GM18861 (cell line): ENCODE data around the gene PTK6.
"Not testable (repeated sequence)": the region's sequence is repeated elsewhere in the genome, so short reads cannot be mapped to it uniquely, and the experiment has no call there.

Experiments used
- ATAC-seq: cut with Tn5 transposase; IDR thresholded peaks from one replicate; pipeline ENCODE4 v1.9.1; 2021; ENCODE audit not compliant: unreplicated experiment

Gene PTK6

DNA sequence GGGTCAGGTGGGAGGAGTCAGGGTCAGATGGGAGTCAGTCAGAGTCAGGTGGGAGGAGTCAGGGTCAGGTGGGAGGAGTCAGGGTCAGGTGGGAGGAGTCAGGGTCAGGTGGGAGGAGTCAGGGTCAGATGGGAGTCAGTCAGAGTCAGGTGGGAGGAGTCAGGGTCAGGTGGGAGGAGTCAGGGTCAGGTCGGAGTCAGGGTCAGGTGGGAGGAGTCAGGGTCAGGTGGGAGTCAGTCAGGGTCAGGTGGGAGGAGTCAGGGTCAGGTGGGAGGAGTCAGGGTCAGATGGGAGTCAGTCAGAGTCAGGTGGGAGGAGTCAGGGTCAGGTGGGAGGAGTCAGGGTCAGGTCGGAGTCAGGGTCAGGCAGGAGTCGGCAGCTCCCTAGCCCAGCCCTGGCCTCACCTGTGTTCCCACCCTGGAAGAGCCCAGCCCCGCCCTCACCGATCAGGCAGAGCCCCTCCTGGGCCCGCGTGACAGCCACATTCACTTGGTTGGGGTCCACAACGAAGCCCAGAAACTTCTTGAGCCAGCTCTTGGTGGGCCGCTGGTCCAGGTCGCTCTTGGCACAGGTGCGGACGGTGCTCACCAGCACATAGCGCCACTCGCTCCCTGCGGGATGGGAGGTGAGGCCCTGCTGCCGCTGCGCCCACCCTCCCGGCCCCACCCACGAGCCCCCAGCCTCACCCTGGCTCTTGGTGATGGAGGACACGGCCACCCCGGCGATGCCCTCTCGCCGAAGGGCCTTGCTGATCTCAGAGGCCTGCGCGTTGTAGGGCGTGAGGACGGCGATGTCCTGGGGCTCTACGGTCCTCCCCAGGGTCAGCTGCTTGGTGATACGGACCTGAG, 22.5 kb upstream of the PTK6 start:
- ATAC-seq: not testable (repeated sequence)

DNA sequence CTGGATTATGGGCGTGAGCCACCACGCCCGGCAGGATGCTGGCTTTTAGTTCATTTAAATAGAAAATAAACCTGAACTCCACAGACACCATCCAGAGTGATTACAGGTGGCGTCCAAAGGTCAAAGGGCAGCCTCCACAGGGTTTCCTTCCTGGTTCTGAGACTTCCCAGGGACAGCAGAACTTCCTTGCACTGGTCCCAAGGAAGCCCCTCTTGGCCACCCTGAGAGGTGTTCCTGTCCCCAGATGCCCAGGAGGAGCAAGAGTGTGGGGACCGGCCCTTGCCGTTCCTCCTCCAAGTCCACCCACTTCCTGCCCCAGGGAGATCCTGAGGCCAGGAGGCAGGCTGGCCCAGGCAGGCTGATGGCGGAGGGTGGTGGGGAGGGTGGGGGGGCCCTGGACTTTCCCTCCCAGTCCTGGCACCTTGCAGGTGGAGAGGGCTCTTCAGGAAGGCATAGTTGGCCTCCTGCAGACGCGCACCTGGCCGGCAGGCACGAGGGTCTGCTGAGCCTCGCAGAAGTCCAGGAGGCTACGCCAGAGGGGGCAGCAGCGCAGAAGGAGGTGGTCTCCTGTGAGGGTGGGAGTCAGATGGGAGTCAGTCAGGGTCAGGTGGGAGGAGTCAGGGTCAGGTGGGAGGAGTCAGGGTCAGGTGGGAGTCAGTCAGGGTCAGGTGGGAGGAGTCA, 21.8 kb upstream of the PTK6 start:
- ATAC-seq: no peak

DNA sequence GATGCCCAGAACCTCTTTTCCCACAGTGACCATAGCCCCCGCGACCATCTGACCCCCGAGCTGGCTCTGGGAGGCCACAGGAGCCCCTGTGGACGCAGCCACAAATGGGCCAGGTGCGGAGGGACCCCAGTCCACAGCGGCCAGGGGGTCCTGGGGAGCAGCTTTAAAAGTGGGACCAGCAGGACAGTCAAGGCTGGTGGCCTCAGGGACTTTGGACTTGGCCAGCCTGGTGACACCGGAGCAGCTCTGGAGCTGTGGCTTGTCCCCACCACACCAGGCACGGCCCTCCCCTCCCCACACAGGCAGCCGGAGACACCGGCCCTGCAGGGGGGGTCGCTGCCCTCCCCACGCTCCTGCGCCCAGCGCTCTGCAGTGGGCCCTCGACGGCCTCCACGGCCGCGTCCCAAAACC, 20.3 kb upstream of the PTK6 start:
- ATAC-seq: no peak

DNA sequence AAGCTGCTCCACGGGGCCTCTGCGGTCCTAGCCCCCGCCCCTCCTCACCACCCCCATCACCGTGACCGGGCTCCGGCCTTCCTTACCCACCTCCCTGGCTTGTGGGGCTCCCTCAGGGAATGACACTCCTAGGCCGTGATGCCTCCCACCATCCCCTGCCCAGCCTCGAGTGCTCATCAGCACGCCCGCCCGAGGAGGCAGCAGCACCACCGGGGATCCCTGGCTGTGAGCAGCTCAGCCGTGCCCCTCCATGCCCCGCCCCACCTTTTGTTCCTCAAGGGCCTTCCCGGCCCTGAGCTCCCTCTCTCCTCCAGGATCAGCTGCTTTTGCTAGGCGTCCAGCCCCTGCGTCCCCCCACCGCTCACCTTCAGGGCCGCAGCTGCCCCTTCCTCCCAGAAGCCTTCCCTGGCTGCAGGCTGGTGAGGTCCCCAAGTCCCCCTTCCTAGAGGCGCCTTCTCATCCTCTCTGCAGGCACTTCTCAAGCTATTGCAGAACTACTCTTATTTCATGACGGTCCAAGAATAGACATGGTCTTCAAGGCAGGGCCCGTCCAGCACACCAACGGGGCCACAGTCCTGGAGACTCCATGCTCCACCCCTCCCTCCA, 19.8 kb upstream of the PTK6 start:
- ATAC-seq: no peak

DNA sequence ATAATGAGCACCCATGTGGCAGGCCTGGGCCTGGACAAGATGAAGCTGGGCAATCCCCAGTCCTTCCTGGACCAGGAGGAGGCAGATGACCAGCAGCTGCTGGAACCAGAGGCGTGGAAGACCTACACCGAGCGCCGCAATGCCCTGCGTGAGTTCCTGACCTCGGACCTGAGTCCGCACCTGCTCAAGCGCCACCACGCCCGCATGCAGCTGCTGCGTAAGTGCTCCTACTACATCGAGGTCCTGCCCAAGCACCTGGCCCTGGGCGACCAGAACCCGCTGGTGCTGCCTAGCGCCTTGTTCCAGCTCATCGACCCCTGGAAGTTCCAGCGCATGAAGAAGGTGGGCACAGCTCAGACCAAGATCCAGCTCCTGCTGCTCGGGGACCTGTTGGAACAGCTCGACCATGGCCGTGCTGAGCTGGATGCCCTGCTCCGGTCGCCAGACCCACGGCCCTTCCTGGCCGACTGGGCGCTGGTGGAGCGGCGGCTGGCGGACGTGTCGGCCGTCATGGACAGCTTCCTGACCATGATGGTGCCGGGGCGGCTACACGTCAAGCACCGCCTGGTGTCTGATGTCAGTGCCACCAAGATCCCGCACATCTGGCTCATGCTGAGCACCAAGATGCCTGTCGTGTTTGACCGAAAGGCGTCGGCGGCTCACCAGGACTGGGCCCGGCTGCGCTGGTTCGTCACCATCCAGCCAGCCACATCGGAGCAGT, 18.6 kb upstream of the PTK6 start:
- no peak for ATAC-seq

DNA sequence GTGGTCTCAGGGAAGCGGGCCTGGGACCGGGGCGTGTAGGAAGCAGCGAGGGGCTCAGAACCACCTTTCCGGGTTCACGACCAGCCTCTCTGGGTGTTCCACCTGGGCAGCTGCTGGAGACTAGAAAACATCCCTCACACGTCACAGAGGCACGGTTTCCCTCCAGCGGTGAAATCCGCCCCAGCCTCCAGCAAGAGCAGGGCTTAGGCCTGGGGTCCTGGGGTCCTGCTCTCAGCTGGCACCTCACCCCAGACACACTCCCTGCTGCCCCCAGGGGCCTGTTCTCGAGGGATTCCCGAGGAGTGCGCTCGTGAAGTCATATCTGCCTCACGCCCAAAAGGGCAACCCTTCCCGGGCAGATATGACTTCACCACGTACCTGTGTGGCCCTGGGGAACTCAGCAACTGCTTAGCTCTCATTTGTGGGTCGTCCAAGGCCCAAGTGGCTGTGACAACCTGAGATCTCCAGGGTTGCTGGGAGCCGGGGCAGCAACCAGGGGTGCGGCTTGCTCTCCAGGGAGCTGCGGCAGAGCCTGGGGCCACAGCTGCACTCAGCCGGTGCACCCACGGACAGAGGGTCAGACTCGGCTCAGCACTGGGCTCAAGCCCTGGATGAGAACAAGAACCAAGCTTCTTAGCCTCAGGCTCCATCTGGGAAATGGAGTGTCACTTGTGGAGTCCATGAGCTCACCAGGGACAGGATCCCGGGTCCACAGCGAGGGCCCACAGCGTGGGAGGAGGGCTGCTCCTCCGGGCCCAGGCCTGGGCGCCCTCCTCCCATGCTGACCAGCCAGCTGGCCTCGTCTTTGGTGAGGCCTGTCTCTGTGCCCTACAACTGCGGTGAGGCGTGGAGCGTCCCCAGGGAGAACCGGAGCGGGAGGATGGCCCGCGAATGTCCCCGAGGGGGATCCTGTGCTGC, 17.4 kb upstream of the PTK6 start:
- no peak for ATAC-seq

DNA sequence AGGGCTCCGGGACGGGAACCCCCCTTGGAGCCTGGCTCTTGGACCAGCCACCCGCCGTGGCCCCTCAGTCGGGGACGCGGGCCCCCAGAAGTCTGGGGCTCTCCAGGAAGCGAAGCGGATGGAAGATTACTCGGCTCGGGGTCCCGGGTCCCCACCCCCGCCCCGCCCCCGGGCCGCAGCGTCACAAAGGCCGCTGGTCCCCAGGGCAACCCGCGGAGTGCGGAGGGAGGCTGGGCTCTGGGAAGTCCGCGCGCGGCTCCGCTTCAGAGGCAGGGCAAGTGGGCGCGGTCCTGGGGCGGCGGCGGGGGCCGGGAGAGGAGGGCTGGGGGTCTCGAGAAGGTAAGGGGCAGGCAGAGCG, 16.7 kb upstream of the PTK6 start, which contains the start of gene FNDC11:
Gene FNDC11, plus strand, starts transcription at position 227 of the 358 bp plus-strand sequence. CDS start 1,505 bp downstream, outside the sequence.
- ATAC-seq: peak; percentile 18

DNA sequence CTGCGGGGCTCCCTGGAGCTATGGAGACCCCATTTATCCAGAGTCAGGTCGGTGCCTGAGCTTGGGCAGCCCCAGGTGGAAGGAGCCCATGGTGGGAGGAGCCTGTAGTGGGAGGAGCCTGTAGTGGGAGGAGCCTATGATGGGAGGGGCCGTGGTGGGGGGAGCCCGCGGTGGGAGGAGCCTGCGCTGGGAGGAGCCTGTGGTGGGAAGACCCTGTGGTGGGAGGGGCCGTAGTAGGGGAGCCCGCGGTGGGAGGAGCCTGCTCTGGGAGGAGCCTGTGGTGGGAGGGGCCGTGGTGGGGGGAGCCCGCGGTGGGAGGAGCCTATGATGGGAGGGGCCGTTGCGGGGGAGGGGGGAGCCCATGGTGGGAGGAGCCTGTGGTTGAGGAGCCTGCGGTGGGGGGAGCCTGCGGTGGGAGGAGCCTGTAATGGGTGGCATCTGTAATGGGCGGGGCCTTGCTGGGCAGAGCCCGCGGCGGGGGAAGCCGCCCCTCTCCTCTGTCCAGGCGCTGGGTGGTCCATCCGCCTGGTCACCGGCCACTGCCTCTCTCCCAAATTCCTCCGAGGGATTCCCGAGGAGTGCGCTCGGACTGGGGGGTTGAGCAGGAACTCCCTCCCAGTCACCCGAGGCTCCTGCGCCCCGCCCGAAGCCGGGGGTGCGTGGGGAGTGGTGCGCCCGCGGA, 16.2 kb upstream of the PTK6 start:
- ATAC-seq: peak; percentile 27

DNA sequence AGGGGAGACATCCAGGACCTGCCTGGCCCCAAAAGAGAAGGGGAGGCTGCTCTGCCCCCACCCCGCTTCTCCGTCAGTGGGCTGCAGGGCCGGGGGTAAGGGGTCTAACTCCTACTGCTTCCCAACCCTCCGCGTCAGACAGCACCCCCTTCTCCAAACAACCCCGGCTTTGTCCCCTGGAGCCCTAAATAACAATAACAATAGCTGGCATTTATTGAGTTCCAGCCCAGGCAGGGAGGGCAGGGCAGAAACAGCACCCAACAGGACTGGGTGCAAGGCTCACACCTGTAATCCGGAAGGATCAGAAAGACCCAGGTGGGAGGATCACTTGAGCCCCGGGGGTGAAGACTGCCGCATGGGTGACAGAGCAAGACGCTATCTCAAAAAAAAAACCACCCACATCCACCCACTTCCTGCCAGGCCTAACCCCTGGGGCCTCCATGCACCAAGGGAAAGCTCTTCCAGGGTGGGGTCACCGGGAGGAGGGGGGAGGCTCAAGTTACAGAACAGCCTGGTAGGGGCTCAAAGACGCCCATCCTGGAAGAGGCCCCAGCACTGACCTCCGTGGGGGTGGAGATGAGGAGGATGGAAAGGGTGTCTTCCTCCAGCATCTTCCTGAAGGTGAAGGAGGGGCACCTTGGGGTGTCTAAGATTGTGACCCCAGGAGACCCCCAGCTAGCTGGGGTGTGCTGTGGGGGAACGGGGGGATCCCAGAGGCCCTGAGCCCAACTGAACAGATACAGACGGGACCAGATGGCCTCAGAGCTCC, 15.5 kb upstream of the PTK6 start:
- ATAC-seq: peak; percentile 40

DNA sequence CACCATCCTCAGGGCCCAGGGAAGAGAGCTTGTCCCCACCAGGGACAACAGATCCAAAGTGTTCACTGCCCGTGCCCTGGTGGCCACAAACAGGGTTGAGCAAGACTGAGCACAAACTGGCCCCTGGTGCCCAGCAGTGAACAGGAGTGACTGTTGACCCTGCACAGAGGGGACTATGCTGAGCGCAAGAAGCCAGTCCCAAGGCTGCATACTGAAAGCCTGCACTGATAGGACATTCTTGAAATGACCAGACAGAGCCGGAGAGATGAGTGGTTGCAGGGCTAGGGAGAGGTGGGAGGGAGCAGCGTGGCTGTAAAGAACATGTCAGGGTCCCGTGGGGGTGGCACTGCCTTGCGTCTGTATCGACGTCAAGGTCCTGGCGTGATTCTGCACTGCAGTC, 13.9 kb upstream of the PTK6 start:
- no peak for ATAC-seq

DNA sequence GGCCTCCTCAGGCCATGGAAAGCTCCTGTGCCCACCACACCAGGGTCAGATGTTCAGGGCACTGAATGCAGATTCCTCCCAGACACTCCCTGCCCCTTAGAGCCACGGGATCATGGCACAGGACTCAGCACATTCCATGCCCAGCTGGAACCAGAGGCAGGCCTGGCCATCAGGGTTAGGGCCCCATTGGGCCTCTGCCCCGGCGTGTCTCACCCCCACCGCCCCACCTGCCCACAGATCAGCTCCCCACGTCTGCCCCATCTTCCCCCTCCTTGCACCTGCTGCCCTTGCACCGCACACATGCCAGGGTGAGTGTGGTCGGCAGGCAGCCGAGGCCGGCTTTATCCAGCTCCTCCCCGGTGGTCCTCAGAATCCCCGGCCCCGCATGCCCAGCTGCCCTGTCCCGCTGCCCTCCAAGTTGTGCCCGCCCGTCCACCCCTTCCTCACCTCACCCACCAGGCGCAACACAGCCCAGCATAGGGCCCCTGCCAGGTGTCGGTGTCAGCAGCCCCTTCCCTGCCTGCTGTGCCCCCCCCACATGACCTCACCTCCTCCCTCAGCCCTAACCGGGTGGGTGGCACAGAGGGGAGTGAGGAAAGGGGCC, 12.6 kb upstream of the PTK6 start:
- ATAC-seq: no peak

DNA sequence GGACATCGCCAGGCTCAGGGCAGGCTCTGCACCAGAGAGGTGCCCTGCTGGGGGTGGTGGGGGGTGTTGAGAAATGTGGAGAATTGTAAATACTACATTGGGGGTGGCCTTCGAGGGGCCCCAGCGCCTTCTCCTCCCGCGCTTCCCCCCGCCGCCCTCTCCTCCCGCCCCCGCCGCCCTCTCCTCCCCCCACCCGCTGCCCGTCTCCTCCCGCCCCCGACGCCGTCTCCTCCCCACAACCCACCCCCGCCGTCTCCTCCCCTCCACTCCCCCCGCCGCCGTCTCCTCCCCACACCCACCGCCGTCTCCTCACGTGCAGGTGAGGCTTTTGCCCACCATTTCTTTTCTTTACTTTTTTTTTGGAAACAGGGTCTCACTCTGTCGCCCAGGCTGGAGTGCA, 11.8 kb upstream of the PTK6 start:
- ATAC-seq: no peak

DNA sequence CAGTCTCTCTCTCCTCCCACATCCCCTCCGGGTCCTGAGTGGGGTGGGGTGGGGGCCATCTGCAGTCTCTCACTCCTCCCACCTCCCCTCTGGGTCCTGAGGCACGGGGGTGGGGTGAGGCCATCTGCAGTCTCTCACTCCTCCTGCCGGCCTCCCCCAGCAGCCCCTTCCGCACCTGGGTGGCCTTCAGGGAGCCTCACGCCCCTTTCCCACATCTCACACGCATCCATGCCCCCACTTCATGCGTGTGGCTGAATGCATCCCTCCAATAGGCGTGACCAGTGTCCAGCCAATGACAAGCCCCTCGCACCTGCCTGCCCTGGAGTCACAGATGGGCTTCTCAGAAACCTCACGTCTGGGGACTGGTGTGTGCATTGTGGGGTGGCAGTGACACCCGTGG, 11.4 kb upstream of the PTK6 start:
- ATAC-seq: no peak

DNA sequence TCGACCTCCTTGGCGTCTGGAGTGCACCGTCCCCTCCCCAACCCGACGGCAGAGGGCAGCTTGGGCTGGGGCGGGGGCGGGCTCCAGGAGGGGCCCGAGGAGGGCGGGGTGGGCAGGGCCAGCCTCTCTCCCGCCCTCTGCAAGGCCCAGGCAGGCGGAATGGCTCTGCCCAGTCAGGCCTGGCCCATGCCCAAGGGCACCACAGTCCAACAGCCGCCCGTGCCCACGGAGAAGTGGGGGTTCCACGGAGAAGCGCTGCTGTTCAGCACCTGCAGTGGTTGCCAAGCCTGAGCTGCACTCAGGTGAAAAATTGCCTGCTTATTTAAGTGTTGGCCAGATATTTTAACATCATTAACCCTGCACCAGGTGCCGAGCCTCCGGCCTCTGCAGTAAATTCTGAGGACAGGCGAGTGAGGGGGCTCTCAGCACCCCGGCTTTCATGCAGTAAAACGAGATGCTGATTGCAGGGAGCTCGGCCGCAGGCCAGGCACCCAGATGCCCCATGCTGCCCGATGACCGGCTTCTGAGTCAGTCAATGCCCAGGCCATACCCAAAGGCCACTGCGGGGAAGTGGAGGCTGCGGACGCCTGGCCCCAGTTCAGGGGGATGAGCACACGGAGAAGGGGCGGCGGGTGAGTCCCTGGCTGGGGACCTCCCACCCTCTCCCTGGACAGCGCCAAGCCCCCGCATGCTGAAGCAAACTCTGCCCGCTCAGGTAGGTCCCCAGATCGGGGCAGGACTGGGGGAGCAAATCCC, 10.7 kb upstream of the PTK6 start, which contains the start of gene SRMS:
Gene SRMS, minus strand, starts transcription at position 25 of the 756 bp plus-strand sequence. CDS start 286 bp downstream, outside the sequence.
- no peak for ATAC-seq

DNA sequence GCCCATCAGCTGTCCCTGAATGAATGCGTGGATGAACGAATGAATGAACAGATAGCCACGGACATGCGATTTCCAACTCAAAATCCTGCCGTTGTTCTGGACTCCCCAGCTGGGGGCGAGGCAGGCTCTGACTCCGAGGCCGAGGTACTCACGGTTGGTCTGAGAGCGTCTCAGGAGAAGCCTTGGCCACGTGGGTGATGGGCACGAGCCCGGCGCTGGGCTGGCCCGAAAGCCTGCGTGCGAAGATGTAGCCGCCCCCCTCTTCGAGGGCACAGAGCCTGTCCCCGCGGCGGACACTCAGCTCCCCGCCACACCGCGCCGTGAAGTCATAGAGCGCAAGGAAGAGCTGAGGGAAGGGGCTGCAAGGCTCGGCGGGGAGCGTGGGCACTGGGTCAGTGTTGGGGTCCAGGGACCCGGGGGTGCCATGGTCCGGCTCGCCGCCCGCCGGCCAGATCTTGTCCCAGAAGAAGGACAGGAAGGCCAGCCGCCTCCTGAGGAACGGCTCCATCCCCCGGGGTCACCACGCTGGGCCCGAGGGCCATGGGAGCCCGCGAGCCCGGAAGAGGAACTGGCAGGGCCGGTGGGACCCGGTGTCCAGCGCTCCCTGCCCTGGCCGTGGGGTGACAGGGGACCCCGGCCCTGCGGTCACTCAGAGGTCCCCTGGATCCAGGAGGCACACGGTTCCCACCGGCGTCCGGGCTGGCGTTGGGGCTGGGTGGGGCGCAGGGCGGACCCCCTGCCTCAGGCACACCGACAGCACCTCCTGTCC, 10.0 kb upstream of the PTK6 start:
- ATAC-seq: no peak

DNA sequence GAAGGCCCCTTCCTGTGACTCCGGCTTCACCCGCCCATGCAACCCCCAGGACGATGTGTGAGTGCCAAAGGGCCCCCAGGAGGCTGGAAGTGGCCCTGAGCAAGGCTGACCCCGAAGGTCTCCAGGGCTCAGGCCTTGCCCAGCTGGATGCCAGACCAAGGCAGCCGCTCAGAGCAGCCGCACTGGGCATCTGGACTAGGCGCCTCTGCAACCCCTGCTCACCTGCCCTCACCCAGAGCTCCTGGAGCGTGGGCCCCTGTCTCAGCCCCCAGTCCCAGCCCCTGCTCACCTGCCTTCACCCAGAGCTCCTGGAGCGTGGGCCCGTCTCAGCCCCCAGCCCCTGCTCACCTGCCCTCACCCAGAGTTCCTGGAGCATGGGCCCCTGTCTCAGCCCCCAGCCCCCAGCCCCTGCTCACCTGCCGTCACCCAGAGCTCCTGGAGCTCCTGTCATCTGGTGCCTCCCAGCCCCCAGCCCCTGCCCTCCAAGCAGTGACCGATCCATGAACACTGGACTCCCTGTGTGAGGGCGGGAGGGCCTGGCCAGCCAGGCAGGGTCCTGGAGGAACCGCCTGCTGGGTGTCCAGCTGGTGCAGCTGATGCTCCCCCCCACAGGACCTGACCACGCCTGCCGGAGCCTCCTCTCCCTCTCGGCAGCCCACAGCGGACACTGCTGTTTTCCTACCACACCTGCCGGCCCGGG, 9.2 kb upstream of the PTK6 start:
- no peak for ATAC-seq
